HG02981 (cell line): ENCODE results near the gene PPTC7.

ENCODE experiments used
- ATAC-seq: cut with Tn5 transposase; IDR thresholded peaks from one replicate; pipeline ENCODE4 v1.9.1; 2021; ENCODE audit warnings: mild to moderate bottlenecking, moderate library complexity; ENCODE audit not compliant: unreplicated experiment

Gene PPTC7

GRCh38 chr12:110498984-110499706, 84.0 kb downstream of the PPTC7 start:
- ATAC-seq = no peak
